ENCODE data around the gene ZNF516.

- TF ChIP-seq POLR2AphosphoS5 (IDR thresholded peaks at IDR 0.05; ENCODE audit: low read depth, low read length) (no peak), POLR2A (IDR thresholded peaks at IDR 0.05; ENCODE audit: low read depth, low read length) (no peak), TAF1 (IDR thresholded peaks at IDR 0.05; ENCODE audit: borderline replicate concordance, low read depth, low read length) (no peak)
These were observed 23.4 kb downstream of the ZNF516 start for GRCh38 chr18:76471593-76471992.

All from GM12892 (cell line).